ENCODE data around the gene TMEM267.
"Not testable (repeated sequence)": the region's sequence is repeated elsewhere in the genome, so short reads cannot be mapped to it uniquely, and the experiment has no call there.

The TMEM267 gene

GRCh38 chr5:43456556-43456955 is 27.1 kb downstream of the TMEM267 start:
- no peak for DNase-seq

GRCh38 chr5:43441575-43441974 is 42.1 kb downstream of the TMEM267 start:
- DNase-seq, result not testable (repeated sequence)

GRCh38 chr5:43437062-43437660 is 46.5 kb downstream of the TMEM267 start:
- DNase-seq, result no peak

GRCh38 chr5:43433382-43433781 is 50.3 kb downstream of the TMEM267 start:
- DNase-seq, result no peak

- no peak for DNase-seq
These were observed 50.9 kb downstream of the TMEM267 start for GRCh38 chr5:43432486-43433375.

- DNase-seq, result no peak
These were observed 54.0 kb downstream of the TMEM267 start for GRCh38 chr5:43429706-43430105.

GRCh38 chr5:43429016-43429415 is 54.6 kb downstream of the TMEM267 start:
- DNase-seq, result no peak

- no peak for DNase-seq
These were observed 56.4 kb downstream of the TMEM267 start for GRCh38 chr5:43427306-43427705.

GRCh38 chr5:43425983-43426382 is 57.7 kb downstream of the TMEM267 start:
- no peak for DNase-seq

- DNase-seq, result not testable (repeated sequence)
These were observed 60.6 kb downstream of the TMEM267 start for GRCh38 chr5:43423086-43423485.

- DNase-seq, result no peak
These were observed 61.5 kb downstream of the TMEM267 start for GRCh38 chr5:43422143-43422542.

GRCh38 chr5:43421450-43422133 is 62.1 kb downstream of the TMEM267 start:
- no peak for DNase-seq

GRCh38 chr5:43420241-43420640 is 63.4 kb downstream of the TMEM267 start:
- no peak for DNase-seq

GRCh38 chr5:43418561-43418960 is 65.1 kb downstream of the TMEM267 start:
- no peak for DNase-seq

GRCh38 chr5:43416803-43417394 is 66.8 kb downstream of the TMEM267 start:
- DNase-seq, result no peak

- no peak for DNase-seq
These were observed 67.5 kb downstream of the TMEM267 start for GRCh38 chr5:43415935-43416802.

GRCh38 chr5:43413966-43414365 is 69.7 kb downstream of the TMEM267 start:
- DNase-seq, result no peak

GRCh38 chr5:43412644-43413043 is 71.0 kb downstream of the TMEM267 start:
- DNase-seq, result no peak

- no peak for DNase-seq
These were observed 71.5 kb downstream of the TMEM267 start, which contains the start of gene CCL28 for GRCh38 chr5:43412156-43412555. Gene CCL28, minus strand, starts transcription at chr5:43412391. Its CDS starts 75 bp downstream, at chr5:43412316.

- no peak for DNase-seq
These were observed 72.2 kb downstream of the TMEM267 start for GRCh38 chr5:43411495-43411894.

GRCh38 chr5:43410414-43410813 is 73.3 kb downstream of the TMEM267 start:
- DNase-seq, result no peak

- no peak for DNase-seq
These were observed 73.8 kb downstream of the TMEM267 start for GRCh38 chr5:43409809-43410271.
